ENCODE data around the gene DOCK6.

Gene DOCK6

GRCh38 chr19:11295665-11296245, 33.4 kb upstream of the DOCK6 start, which contains the start of gene TSPAN16:
TSPAN16 (plus strand) TSS chr19:11296160; CDS start chr19:11296298, 138 bp downstream.
- Histone ChIP-seq H4K20me1 (ENCODE audit: insufficient read depth, low read length) (no peaks in the 10 kb centered on the region), H3K79me2 (ENCODE audit: low read length) (no peaks in the 10 kb centered on the region), H3K9me3 (replicated peaks; ENCODE audit: insufficient read depth, low read length) (no peaks in the 10 kb centered on the region), H3K27me3 (replicated peaks; ENCODE audit: insufficient read depth, low read length) (peaks cover 84% of the 10 kb centered on the region), H3K9ac (ENCODE audit: low read length) (no peak within 1 kb of the TSS), H3K4me2 (ENCODE audit: low read depth, low read length) (no peak within 1 kb of the TSS), H3K27ac (ENCODE audit: low read length) (no peak within 1 kb of the TSS), H3K36me3 (replicated peaks; ENCODE audit: insufficient read depth, low read length) (no peaks in the 10 kb centered on the region), H2AFZ (ENCODE audit: low read length) (no peak within 1 kb of the TSS), H3F3A (ENCODE audit: insufficient read depth, low read length) (no peaks in the 10 kb centered on the region), H3K4me3 (ENCODE audit: low read length) (no peak within 1 kb of the TSS), H3K9me2 (replicated peaks; ENCODE audit: insufficient read depth, low read length) (no peaks in the 10 kb centered on the region), H3K4me1 (ENCODE audit: low read length) (peaks cover 4% of the 10 kb centered on the region; the same call in 1 of the 2 replicates)
- no peak for DNase-seq
- TF ChIP-seq EZH2phosphoT487 (IDR thresholded peaks at IDR 0.05; ENCODE audit: low read length) (no peak), EZH2 (optimal IDR thresholded peaks at IDR 0.05; ENCODE audit: low read depth, low read length) (no peak), CTCF (IDR thresholded peaks at IDR 0.05; ENCODE audit: low read length) (no peak)

- DNase-seq = no peak
- no peak overlapping the region for H2AFZ ChIP-seq (ENCODE audit: low read length)
- H3K36me3 ChIP-seq (replicated peaks; ENCODE audit: insufficient read depth, low read length) = no peaks in the 10 kb centered on the region
- H3K27ac ChIP-seq (ENCODE audit: low read length) = no peak overlapping the region
- peaks cover 4% of the 10 kb centered on the region; the same call in 1 of the 2 replicates for H3K4me1 ChIP-seq (ENCODE audit: low read length)
- H3K79me2 ChIP-seq (ENCODE audit: low read length) = no peaks in the 10 kb centered on the region
- no peaks in the 10 kb centered on the region for H4K20me1 ChIP-seq (ENCODE audit: insufficient read depth, low read length)
- no peaks in the 10 kb centered on the region for H3K9me3 ChIP-seq (replicated peaks; ENCODE audit: insufficient read depth, low read length)
- peaks cover 84% of the 10 kb centered on the region for H3K27me3 ChIP-seq (replicated peaks; ENCODE audit: insufficient read depth, low read length)
- H3F3A ChIP-seq (ENCODE audit: insufficient read depth, low read length) = no peaks in the 10 kb centered on the region
- no peak overlapping the region for H3K4me2 ChIP-seq (ENCODE audit: low read depth, low read length)
- H3K4me3 ChIP-seq (ENCODE audit: low read length) = no peak overlapping the region
- H3K9me2 ChIP-seq (replicated peaks; ENCODE audit: insufficient read depth, low read length) = no peaks in the 10 kb centered on the region
- H3K9ac ChIP-seq (ENCODE audit: low read length) = no peak overlapping the region
- TF ChIP-seq CTCF (IDR thresholded peaks at IDR 0.05; ENCODE audit: low read length) = no peak
- no peak for TF ChIP-seq EZH2phosphoT487 (IDR thresholded peaks at IDR 0.05; ENCODE audit: low read length)
- no peak for TF ChIP-seq EZH2 (optimal IDR thresholded peaks at IDR 0.05; ENCODE audit: low read depth, low read length)
Measured at GRCh38 chr19:11295180-11295579, 32.9 kb upstream of the DOCK6 start.

- H3K9me3 ChIP-seq (replicated peaks; ENCODE audit: insufficient read depth, low read length) = no peaks in the 10 kb centered on the region
- TF ChIP-seq CTCF (IDR thresholded peaks at IDR 0.05; ENCODE audit: low read length) (peak; percentile 95), EZH2 (optimal IDR thresholded peaks at IDR 0.05; ENCODE audit: low read depth, low read length) (no peak)
- H3K9ac ChIP-seq (ENCODE audit: low read length) = no peak overlapping the region
- H4K20me1 ChIP-seq (ENCODE audit: insufficient read depth, low read length) = no peaks in the 10 kb centered on the region
- H3K36me3 ChIP-seq (replicated peaks; ENCODE audit: insufficient read depth, low read length) = no peaks in the 10 kb centered on the region
- H3K4me3 ChIP-seq (ENCODE audit: low read length) = peak overlapping the region; percentile 33; the same call in 1 of the 2 replicates
- H3K27ac ChIP-seq (ENCODE audit: low read length) = no peak overlapping the region
- H3K4me1 ChIP-seq (ENCODE audit: low read length) = peaks cover 4% of the 10 kb centered on the region; the same call in 1 of the 2 replicates
- H3K27me3 ChIP-seq (replicated peaks; ENCODE audit: insufficient read depth, low read length) = peaks cover 84% of the 10 kb centered on the region
- H2AFZ ChIP-seq (ENCODE audit: low read length) = 0 out of 2 replicates have a peak overlapping the region, but pooled peaks have one; percentile 16
- H3K79me2 ChIP-seq (ENCODE audit: low read length) = no peaks in the 10 kb centered on the region
- no peaks in the 10 kb centered on the region for H3K9me2 ChIP-seq (replicated peaks; ENCODE audit: insufficient read depth, low read length)
- peak; percentile 61 for DNase-seq
- no peaks in the 10 kb centered on the region for H3F3A ChIP-seq (ENCODE audit: insufficient read depth, low read length)
- H3K4me2 ChIP-seq (ENCODE audit: low read depth, low read length) = peak overlapping the region; percentile 50; the same call in 1 of the 2 replicates
Measured at GRCh38 chr19:11293433-11294389, 31.4 kb upstream of the DOCK6 start.

All from MM.1S (cell line).